HPDE6-E6E7 (cell line): ENCODE data around the gene WNT1.

Experiments used
- DNase-seq: peaks from one replicate; pipeline ENCODE4 v3.0.0; 2011; ENCODE audit warnings: missing footprints; ENCODE audit errors: extremely low spot score

WNT1 gene

GRCh38 chr12:49000346-49000745 lies 22.2 kb downstream of the WNT1 start:
- DNase-seq = no peak

GRCh38 chr12:49008943-49009342 lies 30.8 kb downstream of the WNT1 start:
- DNase-seq = no peak

- DNase-seq = no peak
Observed at GRCh38 chr12:49010092-49010668, 32.1 kb downstream of the WNT1 start.

GRCh38 chr12:49012739-49013138 lies 34.6 kb downstream of the WNT1 start:
- no peak for DNase-seq

- no peak for DNase-seq
Observed at GRCh38 chr12:49013428-49013827, 35.3 kb downstream of the WNT1 start.

- no peak for DNase-seq
Observed at GRCh38 chr12:49014547-49014946, 36.4 kb downstream of the WNT1 start.

GRCh38 chr12:49015196-49015595 lies 37.1 kb downstream of the WNT1 start:
- no peak for DNase-seq

GRCh38 chr12:49017891-49018260 lies 39.8 kb downstream of the WNT1 start:
- no peak for DNase-seq

- peak; percentile 97 for DNase-seq
Observed at GRCh38 chr12:49018261-49019119, 40.4 kb downstream of the WNT1 start, which contains the start of gene PRKAG1. PRKAG1 (minus strand) TSS chr12:49018776; CDS start chr12:49018740, 36 bp downstream.

- DNase-seq = no peak
Observed at GRCh38 chr12:49019120-49019430, 41.0 kb downstream of the WNT1 start.

GRCh38 chr12:49019443-49020324 lies 41.6 kb downstream of the WNT1 start:
- peak; percentile 60 for DNase-seq

GRCh38 chr12:49020441-49020840 lies 42.3 kb downstream of the WNT1 start:
- DNase-seq = no peak

- DNase-seq = no peak
Observed at GRCh38 chr12:49021292-49021915, 43.3 kb downstream of the WNT1 start.

- DNase-seq = no peak
Observed at GRCh38 chr12:49022558-49023178, 44.5 kb downstream of the WNT1 start.

GRCh38 chr12:49023812-49024211 lies 45.7 kb downstream of the WNT1 start:
- DNase-seq = no peak

GRCh38 chr12:49024543-49024942 lies 46.4 kb downstream of the WNT1 start:
- DNase-seq = no peak

GRCh38 chr12:49025463-49025862 lies 47.3 kb downstream of the WNT1 start:
- no peak for DNase-seq

- no peak for DNase-seq
Observed at GRCh38 chr12:49026101-49026500, 48.0 kb downstream of the WNT1 start.

- no peak for DNase-seq
Observed at GRCh38 chr12:49026678-49027480, 48.8 kb downstream of the WNT1 start.

GRCh38 chr12:49027846-49028555 lies 49.9 kb downstream of the WNT1 start:
- no peak for DNase-seq
